Measurements from ENCODE around the gene PLD3. TPM values are rescaled to one million over a fixed set of nuclear protein-coding genes. Genes with fewer than 3 reads are reported as not detected.

The PLD3 gene
- total and polyA plus RNA-seq, 8 donors: 87.5 to 208 (median 108) TPM

- Histone ChIP-seq H3K36me3 (no peaks in the 10 kb centered on the region), H3K9me3 (no peaks in the 10 kb centered on the region), H3K4me1 (peaks cover 0 to 18% (median 5%) of the 10 kb centered on the region in 3 donors), H3K4me3 (peak overlapping the region; percentile 64 to 82 (median 80)), H3K27me3 (no peaks in the 10 kb centered on the region), H3K27ac (peak overlapping the region; percentile 98 to 99 (median 99))
- no peak for FAIRE-seq
- peak in 2 of 4 donors; percentile 19 to 33 for ATAC-seq
- WGBS, 2 donors: 2% methylated on average over 28 of the region's 28 CpGs
- peak in 1 of 4 donors; percentile 72 for TF ChIP-seq CTCF (IDR thresholded peaks at IDR 0.05)
- intact Hi-C loops (cut with DNase I): no loop called here
- peak in 1 of 6 donors; percentile 49 for DNase-seq
Observed at GRCh38 chr19:40424637-40425449, 76.3 kb downstream of the PLD3 start.

- peak; percentile 90 for FAIRE-seq
- 0 to 1% methylated on average over 71 to 75 of the region's 75 CpGs for WGBS, 2 donors
- peak in 3 of 4 donors; percentile 61 to 71 (median 70) for TF ChIP-seq CTCF (IDR thresholded peaks at IDR 0.05)
- no peaks in the 10 kb centered on the region for H3K36me3 ChIP-seq
- DNase-seq: peak; percentile 99 to 100 (median 100)
- peaks cover 0 to 18% (median 5%) of the 10 kb centered on the region in 3 donors for H3K4me1 ChIP-seq
- no peaks in the 10 kb centered on the region for H3K9me3 ChIP-seq
- intact Hi-C loops (cut with DNase I): no loop called here
- peak within 1 kb of the TSS; percentile 64 to 82 (median 80) for H3K4me3 ChIP-seq
- peak within 1 kb of the TSS; percentile 98 to 99 (median 99) for H3K27ac ChIP-seq
- no peaks in the 10 kb centered on the region for H3K27me3 ChIP-seq
- ATAC-seq: peak; percentile 80 to 91 (median 86)
Observed at GRCh38 chr19:40425450-40426287, 77.2 kb downstream of the PLD3 start, which contains the start of gene SERTAD1. SERTAD1 (minus strand) TSS chr19:40425992; CDS start chr19:40423546, 2,446 bp downstream.

Small RNA genes within 50 kb of the gene (microRNA-seq; reads per million reads assigned to microRNA genes)
- 0 reads per million in 2 donors for gene MIR6796

Other genes starting within 250 kb of the PLD3 start
- 10 to 100 TPM in 1 of 6 donors, 1 to 10 TPM in 5; 5.9 to 13.7 (median 7.1) TPM for gene MAP3K10, start 157.3 kb upstream of the PLD3 start, total RNA-seq
- 10 to 100 TPM; 12.4 to 32.8 TPM for gene MAP3K10, start 157.3 kb upstream of the PLD3 start, polyA plus RNA-seq
- gene TTC9B, start 130.3 kb upstream of the PLD3 start, total RNA-seq: not detected
- under 1 TPM in 1 of 2 donors, not detected in 1; 0.05 TPM for gene TTC9B, start 130.3 kb upstream of the PLD3 start, polyA plus RNA-seq
- gene CCNP, start 122.0 kb upstream of the PLD3 start, total RNA-seq: under 1 TPM in 1 of 6 donors, not detected in 5; 0.19 TPM
- gene CCNP, start 122.0 kb upstream of the PLD3 start, polyA plus RNA-seq: under 1 TPM in 1 of 2 donors, not detected in 1; 0.21 TPM
- gene AKT2, start 63.4 kb upstream of the PLD3 start, total RNA-seq: 10 to 100 TPM; 49.2 to 79.3 (median 54.5) TPM
- gene AKT2, start 63.4 kb upstream of the PLD3 start, polyA plus RNA-seq: 10 to 100 TPM; 54.8 to 70.1 TPM
- gene C19orf47, start 298 bp upstream of the PLD3 start, total RNA-seq: 1 to 10 TPM; 3.7 to 6.2 (median 5.4) TPM
- 10 to 100 TPM in 1 of 2 donors, 1 to 10 TPM in 1; 8.7 to 10.0 TPM for gene C19orf47, start 298 bp upstream of the PLD3 start, polyA plus RNA-seq
- gene HIPK4, start 41.5 kb downstream of the PLD3 start, total RNA-seq: under 1 TPM in 3 of 6 donors, not detected in 3; 0.06 to 0.14 (median 0.09) TPM
- under 1 TPM; 0.05 to 0.08 TPM for gene HIPK4, start 41.5 kb downstream of the PLD3 start, polyA plus RNA-seq
- gene PRX, start 64.7 kb downstream of the PLD3 start, total RNA-seq: 1 to 10 TPM; 1.4 to 3.2 (median 2.3) TPM
- gene PRX, start 64.7 kb downstream of the PLD3 start, polyA plus RNA-seq: 1 to 10 TPM; 3.2 to 3.7 TPM
- 1 to 10 TPM; 2.6 to 5.4 (median 3.9) TPM for gene SERTAD1, start 77.3 kb downstream of the PLD3 start, total RNA-seq
- 10 to 100 TPM in 1 of 2 donors, 1 to 10 TPM in 1; 6.4 to 11.9 TPM for gene SERTAD1, start 77.3 kb downstream of the PLD3 start, polyA plus RNA-seq
- gene SERTAD3, start 95.6 kb downstream of the PLD3 start, total RNA-seq: 10 to 100 TPM in 1 of 6 donors, 1 to 10 TPM in 5; 4.9 to 14.8 (median 7.6) TPM
- 10 to 100 TPM; 11.2 to 15.0 TPM for gene SERTAD3, start 95.6 kb downstream of the PLD3 start, polyA plus RNA-seq
- gene BLVRB, start 117.0 kb downstream of the PLD3 start, total RNA-seq: 10 to 100 TPM; 24.1 to 39.9 (median 34.0) TPM
- gene BLVRB, start 117.0 kb downstream of the PLD3 start, polyA plus RNA-seq: 10 to 100 TPM; 47.6 to 49.4 TPM
- gene SPTBN4, start 118.3 kb downstream of the PLD3 start, total RNA-seq: 1 to 10 TPM; 1.0 to 2.5 (median 1.3) TPM
- gene SPTBN4, start 118.3 kb downstream of the PLD3 start, polyA plus RNA-seq: 10 to 100 TPM in 1 of 2 donors, 1 to 10 TPM in 1; 9.4 to 23.9 TPM
- 10 to 100 TPM; 18.2 to 40.3 (median 22.7) TPM for gene SHKBP1, start 228.2 kb downstream of the PLD3 start, total RNA-seq
- 10 to 100 TPM; 73.3 to 86.2 TPM for gene SHKBP1, start 228.2 kb downstream of the PLD3 start, polyA plus RNA-seq